Kidney capillary endothelial cell (primary cell): Measurements from ENCODE around the gene FAM234A.
"Not testable (repeated sequence)": the region's sequence is repeated elsewhere in the genome, so short reads cannot be mapped to it uniquely, and the experiment has no call there.

ENCODE experiments used
- DNase-seq: peaks from one replicate; pipeline ENCODE4 v3.0.0-alpha.2; 2018; ENCODE audit warnings: low spot score

FAM234A gene

GRCh38 chr16:230949-231348, 3.7 kb upstream of the FAM234A start:
- no peak for DNase-seq

- no peak for DNase-seq
These were observed 5.3 kb downstream of the FAM234A start for GRCh38 chr16:239948-240277.

GRCh38 chr16:240559-240958, 5.9 kb downstream of the FAM234A start:
- DNase-seq = no peak

- DNase-seq = no peak
These were observed 7.7 kb downstream of the FAM234A start for GRCh38 chr16:242281-242680.

- no peak for DNase-seq
These were observed 8.7 kb downstream of the FAM234A start for GRCh38 chr16:243348-243747.

- no peak for DNase-seq
These were observed 10.5 kb downstream of the FAM234A start for GRCh38 chr16:245105-245504.

GRCh38 chr16:247027-247426, 12.4 kb downstream of the FAM234A start:
- no peak for DNase-seq

GRCh38 chr16:249431-249830, 14.8 kb downstream of the FAM234A start:
- no peak for DNase-seq

GRCh38 chr16:252366-253337, 18.0 kb downstream of the FAM234A start:
- no peak for DNase-seq

- DNase-seq = no peak
These were observed 19.2 kb downstream of the FAM234A start for GRCh38 chr16:253833-254232.

- DNase-seq = no peak
These were observed 19.8 kb downstream of the FAM234A start for GRCh38 chr16:254461-254860.

- no peak for DNase-seq
These were observed 20.6 kb downstream of the FAM234A start for GRCh38 chr16:255183-255582.

- DNase-seq = not testable (repeated sequence)
These were observed 23.5 kb downstream of the FAM234A start for GRCh38 chr16:258091-258490.

GRCh38 chr16:259226-259625, 24.6 kb downstream of the FAM234A start:
- no peak for DNase-seq

GRCh38 chr16:259814-260253, 25.2 kb downstream of the FAM234A start:
- DNase-seq = no peak

GRCh38 chr16:260326-260725, 25.7 kb downstream of the FAM234A start:
- DNase-seq = no peak

GRCh38 chr16:261031-261691, 26.5 kb downstream of the FAM234A start:
- no peak for DNase-seq

GRCh38 chr16:262121-262745, 27.6 kb downstream of the FAM234A start:
- DNase-seq = no peak

- no peak for DNase-seq
These were observed 28.7 kb downstream of the FAM234A start for GRCh38 chr16:263182-263774.

GRCh38 chr16:263944-264343, 29.3 kb downstream of the FAM234A start:
- DNase-seq = no peak

- no peak for DNase-seq
These were observed 29.9 kb downstream of the FAM234A start for GRCh38 chr16:264440-264951.

GRCh38 chr16:265002-265529, 30.4 kb downstream of the FAM234A start:
- no peak for DNase-seq
